ENCODE measurements around the gene UBE4B.

DNA sequence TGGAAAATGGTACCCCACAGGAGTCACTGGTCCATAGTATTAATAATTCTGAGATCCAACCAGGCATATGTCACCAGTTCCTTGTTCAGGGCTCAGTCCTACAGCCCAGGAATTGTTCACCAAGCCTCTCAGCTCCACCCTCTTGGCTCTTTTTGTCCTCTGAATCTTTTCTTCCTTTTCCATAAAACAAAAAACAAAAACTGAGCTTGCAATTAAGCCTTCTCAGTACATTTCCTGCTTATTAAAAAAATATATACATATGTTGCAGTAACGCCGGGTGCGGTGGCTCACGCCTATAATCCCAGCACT lies 154.2 kb downstream of the UBE4B start:
- TF ChIP-seq FOXM1 (CRISPR knock-in tag; IDR thresholded peaks at IDR 0.05): no peak
- no peak for TF ChIP-seq SIN3A (IDR thresholded peaks at IDR 0.05; ENCODE audit: borderline replicate concordance, low read depth, low read length)
- no peak for TF ChIP-seq ZFP41 (CRISPR knock-in tag; IDR thresholded peaks at IDR 0.05; ENCODE audit: borderline replicate concordance)

Measured in HepG2 (cell line).